HG03439 (cell line): ENCODE data around the gene ARFRP1.

Source experiments
- ATAC-seq: cut with Tn5 transposase; IDR thresholded peaks from one replicate; pipeline ENCODE4 v1.9.1; 2021; ENCODE audit warnings: mild to moderate bottlenecking, moderate library complexity; ENCODE audit not compliant: unreplicated experiment

The ARFRP1 gene

DNA sequence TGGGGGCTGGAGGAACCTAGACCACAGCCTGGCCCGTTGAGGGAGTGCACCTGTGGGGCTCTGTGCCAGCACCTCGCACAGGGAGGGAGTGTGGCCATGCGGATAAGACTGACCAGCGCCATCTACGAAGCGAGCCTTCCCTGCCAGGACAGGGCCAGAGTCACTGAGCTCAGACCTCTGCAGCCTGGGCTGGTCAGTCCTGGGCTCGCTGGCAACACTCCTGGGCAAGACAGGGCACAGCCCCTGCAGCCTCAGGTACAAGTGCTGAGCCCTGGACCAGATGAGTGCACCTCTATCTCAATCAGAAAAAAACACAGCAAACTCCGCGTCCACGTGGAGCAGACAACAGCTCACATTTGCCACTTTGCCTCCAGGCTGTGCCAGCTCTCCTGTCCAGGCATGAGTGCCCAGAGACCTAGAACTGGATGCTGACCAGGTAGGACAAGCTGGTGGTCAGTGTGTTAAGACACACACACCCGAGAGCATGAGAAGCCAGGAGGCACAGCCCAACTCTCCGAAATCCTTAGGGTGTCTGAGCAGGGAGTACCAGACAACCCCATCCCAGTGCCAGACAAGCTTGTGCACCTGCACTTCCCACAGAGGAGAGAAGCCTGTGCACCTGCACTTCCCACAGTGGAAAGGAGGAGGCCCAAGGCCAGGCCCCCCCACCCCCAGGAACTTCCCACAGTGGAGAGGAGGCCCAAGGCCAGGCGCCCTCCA is 4.9 kb downstream of the ARFRP1 start:
- no peak for ATAC-seq

GRCh38 chr20:63702036-63702665 is 5.6 kb downstream of the ARFRP1 start:
- ATAC-seq: no peak

- ATAC-seq: no peak
Observed at GRCh38 chr20:63701329-63702035, 6.3 kb downstream of the ARFRP1 start.

- ATAC-seq: no peak
Observed at GRCh38 chr20:63701051-63701328, 6.8 kb downstream of the ARFRP1 start.

DNA sequence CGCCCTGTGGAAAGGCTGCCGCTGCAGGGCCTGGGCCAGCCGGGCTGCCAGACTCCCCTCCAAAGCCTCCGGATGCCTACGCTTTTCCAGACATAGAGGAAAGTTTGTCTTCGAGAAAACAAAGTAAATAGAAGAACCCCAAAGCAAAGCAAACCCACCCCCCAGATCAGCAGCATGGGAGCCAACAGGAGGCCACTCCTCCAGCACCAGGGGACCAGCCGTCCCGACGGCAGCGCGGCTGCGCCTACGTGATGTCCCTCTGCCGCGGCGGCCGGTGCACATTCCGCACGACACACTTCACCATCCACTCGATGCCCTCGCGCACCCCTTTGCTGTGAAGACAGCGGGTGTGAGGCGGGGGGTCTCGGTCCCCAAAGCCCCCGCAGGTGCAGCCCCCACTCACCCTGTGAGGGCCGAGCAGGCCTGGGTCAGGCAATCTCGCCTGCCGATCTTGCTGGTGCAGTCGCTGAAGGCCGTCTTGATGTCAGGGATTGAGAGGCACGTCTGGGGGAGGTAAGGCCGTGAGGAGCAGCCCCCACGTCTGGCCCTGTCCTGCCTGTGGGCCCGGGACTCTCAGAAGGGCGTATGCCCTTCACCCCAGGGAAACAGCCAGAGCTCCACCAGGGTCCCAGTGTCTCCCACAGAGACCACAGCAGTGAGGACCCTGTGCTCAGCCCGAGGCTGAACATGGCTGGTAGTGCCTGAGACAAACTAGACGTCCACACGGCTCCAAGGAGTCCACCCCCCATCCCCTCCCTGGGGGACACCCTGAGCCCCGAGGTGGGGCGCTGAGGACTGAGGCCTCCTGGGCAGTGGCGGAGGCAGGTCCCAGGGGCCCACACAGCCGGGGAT is 7.4 kb downstream of the ARFRP1 start:
- no peak for ATAC-seq

DNA sequence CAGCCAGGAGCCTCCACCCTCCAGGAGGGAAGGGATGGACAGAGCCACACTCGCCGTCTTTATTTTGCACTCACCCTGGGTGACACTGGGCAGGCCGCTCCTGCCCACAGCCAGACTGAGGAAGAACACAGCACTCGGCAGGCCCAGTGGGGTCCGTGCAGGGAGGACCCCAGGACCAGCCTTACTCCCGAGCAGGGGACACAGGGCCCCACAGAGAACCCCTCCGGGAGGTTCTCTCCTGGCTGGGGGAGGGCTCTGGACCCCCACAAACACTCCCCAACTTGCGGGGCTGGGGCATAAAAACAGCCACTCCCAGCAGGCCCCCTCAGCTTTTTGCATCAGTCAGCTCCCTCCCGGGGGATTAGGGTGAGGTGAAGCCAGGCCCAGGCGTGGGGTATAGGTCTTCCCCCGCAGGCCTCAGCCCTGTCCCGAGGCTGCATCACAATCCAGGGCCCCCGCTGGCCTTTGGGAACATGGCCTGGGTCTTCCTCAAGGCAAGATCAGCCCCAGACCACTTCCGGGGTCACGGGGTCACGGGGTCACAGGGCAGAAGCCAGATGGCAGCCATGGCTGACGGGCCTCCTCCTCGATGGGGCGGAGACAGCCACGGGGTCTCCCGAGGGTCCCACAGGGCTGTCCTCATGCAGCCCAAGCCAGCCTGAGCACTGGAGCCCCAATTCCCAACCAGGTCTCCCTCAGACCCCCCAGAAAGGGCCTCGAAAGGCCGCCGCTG is 8.1 kb downstream of the ARFRP1 start:
- ATAC-seq: no peak

DNA sequence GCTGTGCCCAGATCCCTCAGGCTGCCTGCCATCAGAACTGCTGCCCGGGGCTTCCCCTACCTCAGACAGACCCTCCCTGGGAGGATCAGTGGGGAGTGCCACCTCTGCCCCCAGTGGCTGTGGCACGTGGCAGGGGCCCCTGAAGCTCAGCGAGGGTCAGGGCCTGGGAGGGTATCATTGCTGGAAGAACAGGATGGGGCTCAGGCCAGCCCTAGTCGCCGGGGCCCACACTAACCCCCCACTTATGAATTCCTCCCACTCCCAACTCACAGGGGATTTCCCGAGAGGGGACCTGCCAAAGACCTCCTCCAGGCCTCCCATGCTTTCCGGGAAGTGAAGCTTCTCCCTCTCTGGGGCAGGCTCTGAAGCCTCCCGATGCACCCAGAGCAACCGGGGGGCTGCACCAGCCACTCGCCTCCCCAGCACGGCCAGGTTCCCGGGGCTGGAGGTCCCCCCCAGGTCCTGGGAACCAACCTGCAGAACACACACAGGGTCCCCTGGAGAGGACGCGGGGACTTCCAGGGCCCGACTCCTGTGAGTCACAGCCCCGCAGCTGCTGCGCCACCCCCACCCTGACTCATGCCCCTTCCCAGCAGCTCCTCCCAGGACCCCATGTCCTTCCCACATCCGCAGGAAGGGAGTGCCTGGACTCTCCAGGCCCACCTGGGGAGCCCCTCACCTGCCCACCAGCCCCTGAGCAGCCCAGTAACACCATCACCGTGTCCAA is 8.9 kb downstream of the ARFRP1 start:
- ATAC-seq: no peak

- ATAC-seq: no peak
Observed at GRCh38 chr20:63697868-63698545, 9.8 kb downstream of the ARFRP1 start.

DNA sequence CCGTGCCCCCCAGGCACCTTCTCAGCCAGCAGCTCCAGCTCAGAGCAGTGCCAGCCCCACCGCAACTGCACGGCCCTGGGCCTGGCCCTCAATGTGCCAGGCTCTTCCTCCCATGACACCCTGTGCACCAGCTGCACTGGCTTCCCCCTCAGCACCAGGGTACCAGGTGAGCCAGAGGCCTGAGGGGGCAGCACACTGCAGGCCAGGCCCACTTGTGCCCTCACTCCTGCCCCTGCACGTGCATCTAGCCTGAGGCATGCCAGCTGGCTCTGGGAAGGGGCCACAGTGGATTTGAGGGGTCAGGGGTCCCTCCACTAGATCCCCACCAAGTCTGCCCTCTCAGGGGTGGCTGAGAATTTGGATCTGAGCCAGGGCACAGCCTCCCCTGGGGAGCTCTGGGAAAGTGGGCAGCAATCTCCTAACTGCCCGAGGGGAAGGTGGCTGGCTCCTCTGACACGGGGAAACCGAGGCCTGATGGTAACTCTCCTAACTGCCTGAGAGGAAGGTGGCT is 10.4 kb downstream of the ARFRP1 start:
- ATAC-seq: no peak

DNA sequence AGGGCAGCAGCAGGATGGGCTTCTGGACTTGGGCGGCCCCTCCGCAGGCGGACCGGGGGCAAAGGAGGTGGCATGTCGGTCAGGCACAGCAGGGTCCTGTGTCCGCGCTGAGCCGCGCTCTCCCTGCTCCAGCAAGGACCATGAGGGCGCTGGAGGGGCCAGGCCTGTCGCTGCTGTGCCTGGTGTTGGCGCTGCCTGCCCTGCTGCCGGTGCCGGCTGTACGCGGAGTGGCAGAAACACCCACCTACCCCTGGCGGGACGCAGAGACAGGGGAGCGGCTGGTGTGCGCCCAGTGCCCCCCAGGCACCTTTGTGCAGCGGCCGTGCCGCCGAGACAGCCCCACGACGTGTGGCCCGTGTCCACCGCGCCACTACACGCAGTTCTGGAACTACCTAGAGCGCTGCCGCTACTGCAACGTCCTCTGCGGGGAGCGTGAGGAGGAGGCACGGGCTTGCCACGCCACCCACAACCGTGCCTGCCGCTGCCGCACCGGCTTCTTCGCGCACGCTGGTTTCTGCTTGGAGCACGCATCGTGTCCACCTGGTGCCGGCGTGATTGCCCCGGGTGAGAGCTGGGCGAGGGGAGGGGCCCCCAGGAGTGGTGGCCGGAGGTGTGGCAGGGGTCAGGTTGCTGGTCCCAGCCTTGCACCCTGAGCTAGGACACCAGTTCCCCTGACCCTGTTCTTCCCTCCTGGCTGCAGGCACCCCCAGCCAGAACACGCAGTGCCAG is 11.0 kb downstream of the ARFRP1 start, which contains the start of gene TNFRSF6B:
TSS of gene TNFRSF6B (plus strand) at position 25 of the 729 bp plus-strand sequence. CDS start at position 141, 116 bp downstream.
- ATAC-seq: no peak

GRCh38 chr20:63696306-63696627 is 11.5 kb downstream of the ARFRP1 start:
- ATAC-seq: no peak

GRCh38 chr20:63695424-63696305 is 12.1 kb downstream of the ARFRP1 start:
- ATAC-seq: no peak

DNA sequence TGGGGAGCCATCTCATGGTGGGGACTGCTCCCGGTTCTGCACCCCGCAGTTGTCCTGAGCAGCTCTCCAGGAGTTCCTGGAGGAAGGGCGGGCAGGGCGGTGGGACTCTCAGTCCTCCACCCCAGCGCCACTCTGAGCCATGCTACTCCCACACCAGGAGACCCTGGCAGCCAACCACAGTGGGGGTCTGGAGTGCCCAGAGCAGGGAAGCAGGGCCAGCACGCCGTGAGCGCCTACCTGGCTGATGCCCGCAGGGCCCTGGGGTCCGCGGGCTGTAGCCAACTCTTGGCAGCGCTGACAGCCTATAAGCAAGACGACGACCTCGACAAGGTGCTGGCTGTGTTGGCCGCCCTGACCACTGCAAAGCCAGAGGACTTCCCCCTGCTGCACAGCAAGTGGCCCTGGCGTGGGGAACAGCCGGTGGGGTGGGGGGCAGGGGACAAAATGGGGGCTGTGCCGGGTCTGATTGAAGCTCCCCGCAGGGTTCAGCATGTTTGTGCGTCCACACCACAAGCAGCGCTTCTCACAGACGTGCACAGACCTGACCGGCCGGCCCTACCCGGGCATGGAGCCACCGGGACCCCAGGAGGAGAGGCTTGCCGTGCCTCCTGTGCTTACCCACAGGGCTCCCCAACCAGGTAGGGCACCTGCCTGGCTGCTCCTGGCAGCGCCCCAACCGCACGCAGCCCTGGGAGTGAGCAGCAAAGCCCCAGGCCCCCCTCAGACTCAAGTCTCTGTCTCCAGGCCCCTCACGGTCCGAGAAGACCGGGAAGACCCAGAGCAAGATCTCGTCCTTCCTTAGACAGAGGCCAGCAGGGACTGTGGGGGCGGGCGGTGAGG is 13.0 kb downstream of the ARFRP1 start:
- no peak for ATAC-seq

- no peak for ATAC-seq
Observed at GRCh38 chr20:63693733-63694583, 13.8 kb downstream of the ARFRP1 start.

- ATAC-seq: no peak
Observed at GRCh38 chr20:63693083-63693732, 14.6 kb downstream of the ARFRP1 start.
